Measurements from ENCODE around the gene UBASH3A. TPM values are rescaled to one million over a fixed set of nuclear protein-coding genes. Genes with fewer than 3 reads are reported as not detected.

The UBASH3A gene
- total RNA-seq, 1 donor from 2014 or later: under 0.01 TPM

GRCh38 chr21:42475526-42476387 is 72.1 kb downstream of the UBASH3A start:
- H3K27me3 ChIP-seq (ENCODE audit: control insufficient read depth in 3 of 3, insufficient read depth in 3 of 3, low read length in 3 of 3): peaks cover 0 to 3% (median 0%) of the 10 kb centered on the region in 3 donors
- H3K4me3 ChIP-seq (ENCODE audit: low read length in 3 of 3): no peak overlapping the region
- H3K36me3 ChIP-seq (ENCODE audit: control insufficient read depth in 3 of 3, insufficient read depth in 3 of 3, low read length in 3 of 3): no peaks in the 10 kb centered on the region
- H3K4me1 ChIP-seq (ENCODE audit: control insufficient read depth in 3 of 3, insufficient read depth in 3 of 3, low read length in 3 of 3): no peaks in the 10 kb centered on the region
- no peaks in the 10 kb centered on the region for H3K9me3 ChIP-seq (ENCODE audit: control insufficient read depth in 3 of 3, low read length in 3 of 3)
- no peak overlapping the region for H3K9ac ChIP-seq (ENCODE audit: low read depth in 1 of 3, low read length in 3 of 3)
- H3K27ac ChIP-seq (ENCODE audit: low read depth, low read length): no peak overlapping the region

GRCh38 chr21:42476388-42477331 is 73.0 kb downstream of the UBASH3A start:
- Histone ChIP-seq H3K9me3 (ENCODE audit: control insufficient read depth in 3 of 3, low read length in 3 of 3) (no peaks in the 10 kb centered on the region), H3K9ac (ENCODE audit: low read depth in 1 of 3, low read length in 3 of 3) (no peak overlapping the region), H3K4me3 (ENCODE audit: low read length in 3 of 3) (no peak overlapping the region), H3K4me1 (ENCODE audit: control insufficient read depth in 3 of 3, insufficient read depth in 3 of 3, low read length in 3 of 3) (no peaks in the 10 kb centered on the region), H3K27ac (ENCODE audit: low read depth, low read length) (no peak overlapping the region), H3K27me3 (ENCODE audit: control insufficient read depth in 3 of 3, insufficient read depth in 3 of 3, low read length in 3 of 3) (peaks cover 0 to 3% (median 0%) of the 10 kb centered on the region in 3 donors), H3K36me3 (ENCODE audit: control insufficient read depth in 3 of 3, insufficient read depth in 3 of 3, low read length in 3 of 3) (no peaks in the 10 kb centered on the region)

GRCh38 chr21:42478504-42478903 is 74.8 kb downstream of the UBASH3A start:
- no peaks in the 10 kb centered on the region for H3K9me3 ChIP-seq (ENCODE audit: control insufficient read depth in 3 of 3, low read length in 3 of 3)
- no peak overlapping the region for H3K9ac ChIP-seq (ENCODE audit: low read depth in 1 of 3, low read length in 3 of 3)
- no peaks in the 10 kb centered on the region for H3K4me1 ChIP-seq (ENCODE audit: control insufficient read depth in 3 of 3, insufficient read depth in 3 of 3, low read length in 3 of 3)
- H3K27ac ChIP-seq (ENCODE audit: low read depth, low read length): no peak overlapping the region
- H3K4me3 ChIP-seq (ENCODE audit: low read length in 3 of 3): no peak overlapping the region
- H3K27me3 ChIP-seq (ENCODE audit: control insufficient read depth in 3 of 3, insufficient read depth in 3 of 3, low read length in 3 of 3): peaks cover 0 to 3% (median 0%) of the 10 kb centered on the region in 3 donors
- H3K36me3 ChIP-seq (ENCODE audit: control insufficient read depth in 3 of 3, insufficient read depth in 3 of 3, low read length in 3 of 3): no peaks in the 10 kb centered on the region

- no peaks in the 10 kb centered on the region for H3K9me3 ChIP-seq (ENCODE audit: control insufficient read depth in 3 of 3, low read length in 3 of 3)
- no peak overlapping the region for H3K27ac ChIP-seq (ENCODE audit: low read depth, low read length)
- peaks cover 0 to 3% (median 0%) of the 10 kb centered on the region in 3 donors for H3K27me3 ChIP-seq (ENCODE audit: control insufficient read depth in 3 of 3, insufficient read depth in 3 of 3, low read length in 3 of 3)
- H3K36me3 ChIP-seq (ENCODE audit: control insufficient read depth in 3 of 3, insufficient read depth in 3 of 3, low read length in 3 of 3): no peaks in the 10 kb centered on the region
- no peaks in the 10 kb centered on the region for H3K4me1 ChIP-seq (ENCODE audit: control insufficient read depth in 3 of 3, insufficient read depth in 3 of 3, low read length in 3 of 3)
- H3K4me3 ChIP-seq (ENCODE audit: low read length in 3 of 3): no peak overlapping the region
- no peak overlapping the region for H3K9ac ChIP-seq (ENCODE audit: low read depth in 1 of 3, low read length in 3 of 3)
Observed at GRCh38 chr21:42479582-42479981, 75.9 kb downstream of the UBASH3A start.

GRCh38 chr21:42480736-42481135 is 77.0 kb downstream of the UBASH3A start:
- Histone ChIP-seq H3K4me1 (ENCODE audit: control insufficient read depth in 3 of 3, insufficient read depth in 3 of 3, low read length in 3 of 3) (no peaks in the 10 kb centered on the region), H3K9me3 (ENCODE audit: control insufficient read depth in 3 of 3, low read length in 3 of 3) (no peaks in the 10 kb centered on the region), H3K27ac (ENCODE audit: low read depth, low read length) (no peak overlapping the region), H3K9ac (ENCODE audit: low read depth in 1 of 3, low read length in 3 of 3) (no peak overlapping the region), H3K36me3 (ENCODE audit: control insufficient read depth in 3 of 3, insufficient read depth in 3 of 3, low read length in 3 of 3) (no peaks in the 10 kb centered on the region), H3K4me3 (ENCODE audit: low read length in 3 of 3) (no peak overlapping the region), H3K27me3 (ENCODE audit: control insufficient read depth in 3 of 3, insufficient read depth in 3 of 3, low read length in 3 of 3) (peaks cover 0 to 3% (median 3%) of the 10 kb centered on the region in 3 donors)

- H3K27me3 ChIP-seq (ENCODE audit: control insufficient read depth in 3 of 3, insufficient read depth in 3 of 3, low read length in 3 of 3): peaks cover 0 to 7% (median 3%) of the 10 kb centered on the region in 3 donors
Observed at GRCh38 chr21:42481169-42481568, 77.5 kb downstream of the UBASH3A start.

GRCh38 chr21:42484966-42485365 is 81.3 kb downstream of the UBASH3A start:
- Histone ChIP-seq H3K9me3 (ENCODE audit: control insufficient read depth in 3 of 3, low read length in 3 of 3) (no peaks in the 10 kb centered on the region), H3K4me1 (ENCODE audit: control insufficient read depth in 3 of 3, insufficient read depth in 3 of 3, low read length in 3 of 3) (no peaks in the 10 kb centered on the region), H3K27me3 (ENCODE audit: control insufficient read depth in 3 of 3, insufficient read depth in 3 of 3, low read length in 3 of 3) (peaks cover 0 to 7% (median 3%) of the 10 kb centered on the region in 3 donors), H3K36me3 (ENCODE audit: control insufficient read depth in 3 of 3, insufficient read depth in 3 of 3, low read length in 3 of 3) (no peaks in the 10 kb centered on the region), H3K27ac (ENCODE audit: low read depth, low read length) (no peak overlapping the region), H3K4me3 (ENCODE audit: low read length in 3 of 3) (no peak overlapping the region), H3K9ac (ENCODE audit: low read depth in 1 of 3, low read length in 3 of 3) (no peak overlapping the region)

More at GRCh38 chr21:42481169-42481568, 77.5 kb downstream of the UBASH3A start:
- no peaks in the 10 kb centered on the region for H3K36me3 ChIP-seq (ENCODE audit: control insufficient read depth in 3 of 3, insufficient read depth in 3 of 3, low read length in 3 of 3)
- no peak overlapping the region for H3K9ac ChIP-seq (ENCODE audit: low read depth in 1 of 3, low read length in 3 of 3)
- no peaks in the 10 kb centered on the region for H3K9me3 ChIP-seq (ENCODE audit: control insufficient read depth in 3 of 3, low read length in 3 of 3)
- no peaks in the 10 kb centered on the region for H3K4me1 ChIP-seq (ENCODE audit: control insufficient read depth in 3 of 3, insufficient read depth in 3 of 3, low read length in 3 of 3)
- H3K27ac ChIP-seq (ENCODE audit: low read depth, low read length): no peak overlapping the region
- no peak overlapping the region for H3K4me3 ChIP-seq (ENCODE audit: low read length in 3 of 3)

GRCh38 chr21:42486072-42486471 is 82.4 kb downstream of the UBASH3A start:
- Histone ChIP-seq H3K9ac (ENCODE audit: low read depth in 1 of 3, low read length in 3 of 3) (no peak overlapping the region), H3K36me3 (ENCODE audit: control insufficient read depth in 3 of 3, insufficient read depth in 3 of 3, low read length in 3 of 3) (no peaks in the 10 kb centered on the region), H3K27me3 (ENCODE audit: control insufficient read depth in 3 of 3, insufficient read depth in 3 of 3, low read length in 3 of 3) (peaks cover 0 to 7% (median 3%) of the 10 kb centered on the region in 3 donors), H3K9me3 (ENCODE audit: control insufficient read depth in 3 of 3, low read length in 3 of 3) (no peaks in the 10 kb centered on the region), H3K4me1 (ENCODE audit: control insufficient read depth in 3 of 3, insufficient read depth in 3 of 3, low read length in 3 of 3) (no peaks in the 10 kb centered on the region), H3K27ac (ENCODE audit: low read depth, low read length) (no peak overlapping the region), H3K4me3 (ENCODE audit: low read length in 3 of 3) (no peak overlapping the region)

GRCh38 chr21:42486531-42486930 is 82.8 kb downstream of the UBASH3A start:
- Histone ChIP-seq H3K27me3 (ENCODE audit: control insufficient read depth in 3 of 3, insufficient read depth in 3 of 3, low read length in 3 of 3) (peaks cover 0 to 7% (median 3%) of the 10 kb centered on the region in 3 donors), H3K36me3 (ENCODE audit: control insufficient read depth in 3 of 3, insufficient read depth in 3 of 3, low read length in 3 of 3) (no peaks in the 10 kb centered on the region), H3K9me3 (ENCODE audit: control insufficient read depth in 3 of 3, low read length in 3 of 3) (no peaks in the 10 kb centered on the region), H3K27ac (ENCODE audit: low read depth, low read length) (no peak overlapping the region), H3K9ac (ENCODE audit: low read depth in 1 of 3, low read length in 3 of 3) (no peak overlapping the region), H3K4me3 (ENCODE audit: low read length in 3 of 3) (no peak overlapping the region), H3K4me1 (ENCODE audit: control insufficient read depth in 3 of 3, insufficient read depth in 3 of 3, low read length in 3 of 3) (no peaks in the 10 kb centered on the region)
